KMS-11 (cell line): Measurements from ENCODE around the gene OR8B2.

Experiments
- H2AFZ ChIP-seq: fragments of 200-600 bp; sonication (generic); 2 replicates; pipeline ENCODE4 v1.6.1; 2016; ENCODE audit warnings: antibody characterized with exemption, mixed run types, low read depth
- H3K27ac ChIP-seq: fragments of 200-600 bp; sonication (generic); 2 replicates; pipeline ENCODE4 v1.6.1; 2016; ENCODE audit warnings: mild to moderate bottlenecking, mixed run types
- H3K27me3 ChIP-seq: fragments of 200-600 bp; sonication (generic); 2 replicates; pipeline ENCODE4 v1.6.1; 2017; ENCODE audit warnings: mild to moderate bottlenecking, low read depth, mixed run types, moderate library complexity; ENCODE audit not compliant: insufficient read depth
- H3K36me3 ChIP-seq: fragments of 200-600 bp; sonication (generic); 2 replicates; pipeline ENCODE4 v1.6.1; 2017; ENCODE audit warnings: mild to moderate bottlenecking, mixed run types; ENCODE audit not compliant: insufficient read depth
- H3K4me1 ChIP-seq: fragments of 200-600 bp; sonication (generic); 2 replicates; pipeline ENCODE4 v1.6.1; 2016; ENCODE audit warnings: mild to moderate bottlenecking, low read depth, mixed run types; ENCODE audit not compliant: poor library complexity, severe bottlenecking
- H3K4me2 ChIP-seq: fragments of 200-600 bp; sonication (generic); 2 replicates; pipeline ENCODE4 v1.7.0; 2016; ENCODE audit warnings: mild to moderate bottlenecking, mixed run types
- H3K4me3 ChIP-seq: fragments of 200-600 bp; sonication (generic); IDR thresholded peaks from 2 replicates; pipeline ENCODE4 v1.6.1; 2017; ENCODE audit warnings: low read depth, low read length, mixed read lengths; ENCODE audit not compliant: insufficient read depth
- H3K79me2 ChIP-seq: fragments of 200-600 bp; sonication (generic); 2 replicates; pipeline ENCODE4 v1.6.1; 2016; ENCODE audit warnings: low read depth, mixed run types; ENCODE audit not compliant: insufficient read depth
- H3K9ac ChIP-seq: fragments of 200-600 bp; sonication (generic); 2 replicates; pipeline ENCODE4 v1.6.1; 2016; ENCODE audit warnings: mild to moderate bottlenecking, mixed run types
- H4K20me1 ChIP-seq: fragments of 200-600 bp; sonication (generic); 2 replicates; pipeline ENCODE4 v1.6.1; 2016; ENCODE audit warnings: mild to moderate bottlenecking, mixed run types; ENCODE audit not compliant: insufficient read depth
- TF ChIP-seq, protein P1 (sequence below): fragments of 200-600 bp; sonication (generic); conservative IDR thresholded peaks from 2 replicates; pipeline ENCODE4 v1.6.1; 2017; ENCODE audit warnings: low read depth, mild to moderate bottlenecking, antibody characterized with exemption, low read length, moderate library complexity, mixed read lengths

OR8B2 gene

DNA sequence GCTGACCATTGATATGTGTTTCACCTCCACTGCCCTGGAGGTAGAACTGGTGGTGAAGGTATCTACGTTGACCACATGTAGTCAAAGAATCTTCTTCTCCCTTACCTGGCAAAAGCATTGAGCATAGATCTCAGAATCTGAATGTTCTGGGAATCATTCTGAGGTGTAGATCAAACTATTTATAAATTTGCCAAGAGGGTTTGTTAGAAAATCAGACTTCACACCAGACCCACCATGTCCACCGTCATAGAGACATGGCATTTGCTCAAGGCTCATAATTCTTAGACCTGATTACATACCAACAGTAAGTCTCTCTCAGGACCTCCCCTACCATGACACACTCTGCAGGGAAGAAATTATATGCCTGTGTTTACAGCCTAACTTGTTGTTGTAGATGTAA, at the start of gene OR8B2:
Gene OR8B2 (minus strand): TSS at position 101 of the 400 bp plus-strand sequence. CDS start 1,156 bp downstream, outside the sequence.
- H3K27me3 ChIP-seq: no peaks in the 10 kb centered on the region
- H4K20me1 ChIP-seq: no peaks in the 10 kb centered on the region
- TF ChIP-seq, protein P1, sequence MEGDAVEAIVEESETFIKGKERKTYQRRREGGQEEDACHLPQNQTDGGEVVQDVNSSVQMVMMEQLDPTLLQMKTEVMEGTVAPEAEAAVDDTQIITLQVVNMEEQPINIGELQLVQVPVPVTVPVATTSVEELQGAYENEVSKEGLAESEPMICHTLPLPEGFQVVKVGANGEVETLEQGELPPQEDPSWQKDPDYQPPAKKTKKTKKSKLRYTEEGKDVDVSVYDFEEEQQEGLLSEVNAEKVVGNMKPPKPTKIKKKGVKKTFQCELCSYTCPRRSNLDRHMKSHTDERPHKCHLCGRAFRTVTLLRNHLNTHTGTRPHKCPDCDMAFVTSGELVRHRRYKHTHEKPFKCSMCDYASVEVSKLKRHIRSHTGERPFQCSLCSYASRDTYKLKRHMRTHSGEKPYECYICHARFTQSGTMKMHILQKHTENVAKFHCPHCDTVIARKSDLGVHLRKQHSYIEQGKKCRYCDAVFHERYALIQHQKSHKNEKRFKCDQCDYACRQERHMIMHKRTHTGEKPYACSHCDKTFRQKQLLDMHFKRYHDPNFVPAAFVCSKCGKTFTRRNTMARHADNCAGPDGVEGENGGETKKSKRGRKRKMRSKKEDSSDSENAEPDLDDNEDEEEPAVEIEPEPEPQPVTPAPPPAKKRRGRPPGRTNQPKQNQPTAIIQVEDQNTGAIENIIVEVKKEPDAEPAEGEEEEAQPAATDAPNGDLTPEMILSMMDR: no peak
- H2AFZ ChIP-seq: no peak within 1 kb of the TSS
- no peak within 1 kb of the TSS for H3K27ac ChIP-seq
- no peak within 1 kb of the TSS for H3K4me3 ChIP-seq
- H3K36me3 ChIP-seq: no peaks in the 10 kb centered on the region
- H3K79me2 ChIP-seq: no peaks in the 10 kb centered on the region
- H3K4me2 ChIP-seq: no peak within 1 kb of the TSS
- H3K4me1 ChIP-seq: no peaks in the 10 kb centered on the region
- H3K9ac ChIP-seq: no peak within 1 kb of the TSS

GRCh38 chr11:124429599-124429998, 45.3 kb upstream of the OR8B2 start:
- Histone ChIP-seq H4K20me1 (no peaks in the 10 kb centered on the region), H3K4me3 (no peak overlapping the region), H3K79me2 (no peaks in the 10 kb centered on the region), H3K27ac (no peak overlapping the region), H3K4me2 (no peak overlapping the region), H2AFZ (no peak overlapping the region), H3K27me3 (no peaks in the 10 kb centered on the region), H3K9ac (no peak overlapping the region), H3K4me1 (no peaks in the 10 kb centered on the region), H3K36me3 (no peaks in the 10 kb centered on the region)
- TF ChIP-seq, protein P1: no peak

DNA sequence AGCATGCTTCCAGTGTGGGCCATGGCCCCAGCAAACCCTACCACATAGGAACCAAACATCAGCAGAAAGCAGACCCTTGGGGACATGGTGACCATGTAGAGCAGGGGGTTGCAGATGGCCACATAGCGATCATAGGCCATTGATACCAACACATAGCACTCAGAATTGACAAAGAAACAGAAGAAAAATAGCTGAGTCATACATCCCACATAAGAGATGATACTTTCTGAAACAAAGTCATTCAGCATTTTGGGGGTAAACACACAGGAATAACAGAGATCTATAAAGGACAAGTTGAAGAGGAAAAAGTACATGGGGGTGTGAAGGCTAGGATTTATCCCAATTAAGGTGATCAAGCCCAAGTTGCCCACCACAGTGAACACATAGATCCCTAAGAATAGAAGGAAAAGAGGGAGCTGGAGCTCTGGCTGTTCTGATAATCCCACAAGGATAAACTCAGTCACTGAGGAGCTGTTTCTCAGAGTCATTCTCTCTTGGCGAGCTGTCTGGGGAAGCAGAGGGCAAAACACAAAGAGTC, 40.2 kb upstream of the OR8B2 start, which contains the start of gene OR8B4:
Gene OR8B4 (minus strand): TSS at position 488 of the 538 bp plus-strand sequence. CDS start 0 bp downstream, at position 488.
- Histone ChIP-seq H3K4me1 (no peaks in the 10 kb centered on the region), H3K36me3 (no peaks in the 10 kb centered on the region), H3K79me2 (no peaks in the 10 kb centered on the region), H3K4me3 (no peak within 1 kb of the TSS), H3K27ac (no peak within 1 kb of the TSS), H2AFZ (no peak within 1 kb of the TSS), H3K9ac (no peak within 1 kb of the TSS), H3K4me2 (no peak within 1 kb of the TSS), H4K20me1 (no peaks in the 10 kb centered on the region), H3K27me3 (no peaks in the 10 kb centered on the region)
- TF ChIP-seq, protein P1: no peak

GRCh38 chr11:124421043-124421442, 36.7 kb upstream of the OR8B2 start:
- Histone ChIP-seq H4K20me1 (no peaks in the 10 kb centered on the region), H3K79me2 (no peaks in the 10 kb centered on the region), H3K4me1 (no peaks in the 10 kb centered on the region), H2AFZ (no peak overlapping the region), H3K27me3 (no peaks in the 10 kb centered on the region), H3K9ac (no peak overlapping the region), H3K4me3 (no peak overlapping the region), H3K27ac (no peak overlapping the region), H3K4me2 (no peak overlapping the region), H3K36me3 (no peaks in the 10 kb centered on the region)
- TF ChIP-seq, protein P1: no peak
